HFF-Myc (cell line): Measurements from ENCODE around the gene NEK1.

Experiments used
- DNase-seq: peaks from one replicate; pipeline ENCODE4 v3.0.0-alpha.2; 2011; ENCODE audit warnings: low read depth; ENCODE audit errors: extremely low read depth
- H3K4me3 ChIP-seq: replicated peaks from 2 replicates; pipeline ENCODE4 v1.5.1; 2011; ENCODE audit warnings: low read depth, mild to moderate bottlenecking, control low read depth, low read length
- CTCF ChIP-seq: IDR thresholded peaks from 2 replicates; pipeline ENCODE4 v1.5.1; 2012; ENCODE audit warnings: mild to moderate bottlenecking, low read depth, low read length, control low read depth; ENCODE audit errors: missing control alignments

NEK1 gene

GRCh38 chr4:169366821-169367220, 245.6 kb downstream of the NEK1 start:
- no peak overlapping the region for H3K4me3 ChIP-seq
- no peak for DNase-seq
- TF ChIP-seq CTCF, result no peak

GRCh38 chr4:169362607-169363006, 249.8 kb downstream of the NEK1 start:
- H3K4me3 ChIP-seq, result no peak overlapping the region
- no peak for DNase-seq
- no peak for TF ChIP-seq CTCF

GRCh38 chr4:169361756-169362155, 250.6 kb downstream of the NEK1 start:
- TF ChIP-seq CTCF, result no peak
- DNase-seq, result no peak
- H3K4me3 ChIP-seq, result no peak overlapping the region

GRCh38 chr4:169359961-169360360, 252.4 kb downstream of the NEK1 start:
- no peak overlapping the region for H3K4me3 ChIP-seq
- DNase-seq, result no peak
- no peak for TF ChIP-seq CTCF

GRCh38 chr4:169352360-169352759, 260.0 kb downstream of the NEK1 start:
- no peak for TF ChIP-seq CTCF
- no peak overlapping the region for H3K4me3 ChIP-seq
- no peak for DNase-seq

GRCh38 chr4:169351872-169352271, 260.5 kb downstream of the NEK1 start:
- DNase-seq, result no peak
- TF ChIP-seq CTCF, result no peak
- no peak overlapping the region for H3K4me3 ChIP-seq

GRCh38 chr4:169348541-169348940, 263.8 kb downstream of the NEK1 start:
- no peak for TF ChIP-seq CTCF
- no peak overlapping the region for H3K4me3 ChIP-seq
- no peak for DNase-seq
